ENCODE results near the gene HS6ST1.
"Not testable (repeated sequence)": the region's sequence is repeated elsewhere in the genome, so short reads cannot be mapped to it uniquely, and the experiment has no call there.

Gene HS6ST1

DNA sequence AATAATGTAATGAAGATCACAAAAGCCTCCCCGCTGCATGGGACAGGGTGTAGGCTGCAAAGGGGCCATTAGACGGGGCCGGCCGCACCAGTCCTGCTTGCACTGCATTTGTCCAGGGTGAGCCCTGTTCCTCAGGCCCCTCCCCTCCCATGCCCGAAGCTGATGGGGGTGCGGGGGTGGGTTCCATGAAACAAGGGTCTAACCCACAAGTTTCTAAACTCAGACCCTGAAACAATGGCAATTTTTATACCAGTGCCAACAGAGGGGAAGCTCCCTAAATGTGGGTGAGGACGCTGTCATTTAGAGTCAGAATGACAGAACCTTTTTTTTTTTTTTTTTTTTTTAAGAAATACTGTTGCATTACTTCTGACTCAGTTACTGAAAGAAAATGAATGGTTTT lies 39.7 kb downstream of the HS6ST1 start:
- no peak for DNase-seq

DNA sequence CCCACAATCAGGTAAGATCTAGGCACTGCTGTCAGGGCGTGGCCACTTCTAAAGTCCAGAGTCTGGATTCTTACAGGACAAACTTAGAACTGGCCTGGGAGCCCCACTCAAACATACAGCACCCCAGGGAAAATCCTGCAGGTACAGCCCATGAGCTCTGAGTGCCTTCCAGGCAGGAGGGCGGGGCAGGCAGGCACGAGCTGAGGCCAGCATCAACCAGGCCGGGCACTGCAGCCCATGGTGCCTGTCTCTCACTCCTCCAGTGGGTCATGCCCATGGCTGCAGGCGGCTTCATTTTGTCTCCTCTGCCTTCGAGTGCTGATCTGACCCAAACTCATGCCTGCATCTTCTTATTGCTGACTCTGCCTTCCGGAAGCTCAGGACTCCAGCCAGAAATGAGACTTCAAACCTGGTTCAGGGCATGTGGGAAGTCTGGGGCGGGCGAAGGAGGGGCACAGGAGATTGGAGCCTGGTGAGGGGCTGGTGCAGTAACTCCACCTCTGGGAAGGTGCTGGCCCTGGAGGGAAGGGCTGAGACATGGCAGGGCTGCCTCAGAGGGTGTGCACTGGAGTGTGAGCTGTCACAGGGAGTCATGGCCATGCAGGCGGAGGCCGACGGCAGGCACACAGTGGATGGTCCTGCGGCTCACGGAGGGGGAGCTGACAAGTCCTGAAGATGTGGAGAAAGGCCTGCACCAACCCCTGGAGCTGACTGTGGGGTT lies 40.5 kb downstream of the HS6ST1 start:
- no peak for DNase-seq

- no peak for DNase-seq
These were observed 41.6 kb downstream of the HS6ST1 start for GRCh38 chr2:128276878-128277675.

DNA sequence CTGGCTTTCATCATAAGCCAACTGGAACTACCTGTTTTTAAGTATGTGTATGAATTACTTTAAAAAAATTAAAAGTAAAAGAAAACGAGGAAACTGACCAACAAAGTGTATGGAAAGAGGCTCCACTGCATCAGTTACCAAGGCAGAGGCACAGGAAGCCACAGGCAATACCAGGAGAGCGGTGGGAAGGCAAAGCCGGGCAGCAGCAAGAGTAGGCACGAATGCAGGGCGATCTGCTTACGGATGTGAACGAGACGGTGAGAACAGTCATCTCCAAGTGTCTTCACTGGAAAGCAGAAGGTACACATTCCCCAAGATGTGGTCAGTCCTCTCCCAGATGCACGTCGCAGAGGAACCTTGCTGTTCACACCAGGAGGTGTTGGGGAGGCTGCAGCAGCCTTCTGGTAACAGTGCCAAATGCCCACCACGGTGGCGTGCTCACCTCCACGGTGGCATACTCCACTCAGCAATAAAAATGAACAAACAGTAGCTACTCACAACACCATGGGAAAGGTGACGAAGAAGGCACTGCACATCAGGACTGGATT lies 43.1 kb downstream of the HS6ST1 start:
- DNase-seq: no peak

DNA sequence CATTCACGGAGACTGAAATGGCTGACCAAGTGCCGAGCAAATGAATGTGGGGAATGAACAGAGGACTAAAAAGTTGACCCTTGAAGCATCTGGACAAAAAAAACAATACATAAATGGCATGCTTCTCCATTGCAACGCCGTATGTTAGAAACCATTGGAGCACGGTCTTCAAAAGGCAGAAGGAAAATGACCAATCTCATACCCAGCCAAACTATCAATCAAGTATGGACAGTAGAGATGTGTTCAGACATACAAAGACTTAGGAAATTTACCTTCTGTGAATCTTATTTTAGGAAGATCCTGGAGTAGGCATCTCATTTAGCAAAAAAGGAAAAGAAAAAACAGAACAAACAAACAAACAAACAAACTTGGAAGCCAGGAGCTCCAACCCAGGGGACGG lies 44.5 kb downstream of the HS6ST1 start:
- DNase-seq: no peak

DNA sequence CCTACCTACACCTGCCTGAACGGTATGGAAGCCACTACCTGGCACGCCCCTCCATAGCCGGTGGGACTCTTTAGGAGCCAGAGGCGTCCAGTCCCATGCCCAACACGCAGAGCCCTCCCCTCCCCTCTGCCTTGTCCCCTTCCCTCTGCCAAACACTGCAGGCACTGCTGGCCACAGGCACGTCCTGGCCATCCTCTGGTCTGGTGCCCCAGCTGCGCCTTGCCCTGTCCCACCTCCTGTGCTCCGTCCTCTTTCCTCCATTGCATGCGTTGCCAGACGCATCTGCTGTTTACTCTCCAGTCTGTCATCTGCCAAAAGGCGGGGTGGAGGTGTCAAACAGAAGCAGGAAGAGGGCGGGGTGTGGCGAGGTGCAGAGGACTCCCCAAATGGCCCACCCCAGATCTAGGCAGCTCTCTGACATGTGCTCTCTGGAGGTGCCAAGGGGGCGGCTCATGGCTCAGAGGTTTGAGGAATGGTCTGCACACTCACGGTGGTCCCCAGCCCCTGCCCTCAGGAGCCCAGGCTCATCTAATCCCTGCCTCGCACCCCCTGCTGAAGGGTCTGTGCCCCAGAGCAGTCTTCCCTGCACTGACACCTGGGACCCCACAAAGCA lies 45.1 kb downstream of the HS6ST1 start:
- DNase-seq: no peak

DNA sequence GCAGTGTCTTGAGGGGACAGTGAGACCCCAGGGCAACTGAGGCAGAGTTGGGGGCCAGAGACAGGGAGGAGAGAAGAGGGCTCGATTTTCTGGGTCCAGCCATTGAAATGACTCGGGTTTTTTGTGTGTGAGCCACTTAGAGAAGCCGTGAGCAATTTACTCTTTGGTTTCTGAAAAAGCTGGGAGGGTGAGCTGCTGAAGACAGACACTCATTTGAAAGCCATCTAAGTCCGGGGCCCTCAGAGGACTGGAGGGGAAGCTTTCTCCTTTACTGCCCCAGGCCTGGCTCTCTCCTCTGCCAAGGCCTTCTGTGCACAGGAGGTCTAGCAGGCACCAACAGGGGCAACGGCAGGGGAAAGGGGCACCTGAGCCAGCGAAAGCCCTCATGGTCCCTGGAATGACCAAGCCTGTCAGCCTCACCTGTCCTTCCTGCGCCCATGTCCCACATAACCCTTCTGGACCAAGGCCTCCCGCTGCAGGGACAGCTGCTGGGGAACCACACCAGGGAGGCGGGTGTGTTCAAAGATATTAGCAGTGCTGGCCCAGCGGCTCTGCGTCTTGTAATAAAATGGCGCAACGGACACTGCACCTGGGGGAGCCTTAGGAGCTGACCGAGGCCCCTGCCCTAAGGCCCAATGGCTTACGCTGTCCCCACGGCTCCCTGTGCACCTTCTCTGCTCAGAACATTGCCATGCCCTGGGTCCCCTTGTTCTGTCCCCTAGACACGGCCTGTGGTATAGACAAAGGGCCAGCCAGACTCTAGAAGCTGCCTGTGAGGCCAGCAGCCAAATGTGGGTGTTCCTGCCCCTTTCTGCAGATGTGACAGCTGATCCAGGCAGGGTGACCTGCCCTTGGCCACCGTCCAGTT lies 45.8 kb downstream of the HS6ST1 start:
- no peak for DNase-seq

DNA sequence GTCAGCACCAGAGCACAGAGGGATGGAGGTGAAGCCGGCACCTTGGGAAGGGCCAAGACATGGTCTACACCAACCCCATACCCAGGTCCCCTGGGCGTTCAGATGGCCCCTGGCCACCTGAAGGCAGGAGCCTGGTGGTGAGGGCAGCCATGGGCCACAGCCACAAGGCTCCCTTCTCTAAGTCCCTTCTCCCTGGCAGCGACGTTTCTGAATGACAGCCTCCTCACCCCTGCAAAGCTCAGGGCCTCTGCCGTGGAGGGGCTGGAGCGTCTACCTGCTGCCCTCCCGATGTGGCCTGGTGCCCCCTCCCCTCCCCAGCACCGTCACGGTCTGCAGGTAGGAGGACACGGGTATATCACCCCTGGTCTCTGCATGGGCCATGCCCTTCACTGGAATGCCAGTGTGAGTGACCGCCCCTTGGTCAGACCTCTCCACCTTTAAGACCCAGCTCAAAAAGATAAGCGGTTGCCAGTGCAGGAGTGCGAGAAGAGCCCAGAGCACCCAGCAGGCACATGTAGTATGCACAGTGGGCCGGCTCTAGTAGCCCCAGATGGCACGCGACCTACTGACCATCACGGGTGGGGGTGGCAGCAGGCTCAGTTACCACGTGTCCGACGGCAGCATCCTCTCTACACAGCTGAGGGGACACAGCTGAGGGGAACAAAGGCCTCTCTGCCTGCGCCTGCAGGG lies 46.6 kb downstream of the HS6ST1 start:
- DNase-seq: no peak

- DNase-seq: no peak
These were observed 47.1 kb downstream of the HS6ST1 start for GRCh38 chr2:128271597-128271910.

DNA sequence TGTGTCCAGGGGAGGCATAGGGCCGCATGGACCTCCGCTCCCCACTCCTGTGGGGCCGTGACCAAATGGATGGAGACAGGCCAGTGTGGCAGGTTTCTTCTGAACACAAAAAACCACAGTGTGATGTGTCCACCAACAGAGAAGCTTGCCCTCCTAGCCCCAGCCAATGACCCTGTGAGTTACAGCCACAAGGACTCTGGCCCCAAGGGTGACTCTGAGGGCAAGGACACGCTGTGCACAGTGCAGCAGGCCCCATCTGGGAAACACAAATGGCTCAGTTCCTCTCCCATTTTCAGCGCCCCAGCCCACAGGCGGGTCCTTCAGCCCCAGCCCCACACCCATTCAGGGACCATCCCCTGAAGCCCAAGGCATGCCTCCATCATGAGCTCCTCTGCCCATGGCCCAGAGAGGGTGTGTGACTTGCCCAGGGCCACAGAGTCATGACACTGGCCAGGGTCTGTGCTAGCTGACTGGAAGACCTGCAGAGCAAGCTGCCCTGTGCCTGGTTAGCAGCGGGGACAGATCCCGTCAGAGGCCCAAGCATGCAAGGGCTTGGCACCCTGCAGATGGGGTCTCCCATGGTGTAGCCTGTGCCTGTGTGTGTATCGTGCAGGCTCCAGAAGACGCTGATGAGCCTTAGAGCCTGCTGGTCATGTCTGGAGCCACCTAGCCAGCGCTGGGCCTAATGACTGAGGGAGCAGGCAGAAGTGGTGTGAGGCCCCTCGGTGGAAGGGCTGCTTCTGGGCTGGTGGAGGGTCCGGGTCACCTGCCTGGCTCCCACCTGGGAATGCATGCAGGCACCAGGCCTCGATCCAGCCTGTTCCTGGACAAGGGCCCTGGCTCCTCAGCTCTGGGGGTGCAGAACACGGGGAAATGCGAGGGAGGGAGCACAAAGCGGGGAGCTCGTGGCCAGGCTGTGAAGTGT lies 47.7 kb downstream of the HS6ST1 start:
- no peak for DNase-seq

- no peak for DNase-seq
These were observed 48.5 kb downstream of the HS6ST1 start for GRCh38 chr2:128269990-128270671.

GRCh38 chr2:128269063-128269989 lies 49.3 kb downstream of the HS6ST1 start:
- no peak for DNase-seq

- DNase-seq: not testable (repeated sequence)
These were observed 50.1 kb downstream of the HS6ST1 start for GRCh38 chr2:128268611-128269010.

DNA sequence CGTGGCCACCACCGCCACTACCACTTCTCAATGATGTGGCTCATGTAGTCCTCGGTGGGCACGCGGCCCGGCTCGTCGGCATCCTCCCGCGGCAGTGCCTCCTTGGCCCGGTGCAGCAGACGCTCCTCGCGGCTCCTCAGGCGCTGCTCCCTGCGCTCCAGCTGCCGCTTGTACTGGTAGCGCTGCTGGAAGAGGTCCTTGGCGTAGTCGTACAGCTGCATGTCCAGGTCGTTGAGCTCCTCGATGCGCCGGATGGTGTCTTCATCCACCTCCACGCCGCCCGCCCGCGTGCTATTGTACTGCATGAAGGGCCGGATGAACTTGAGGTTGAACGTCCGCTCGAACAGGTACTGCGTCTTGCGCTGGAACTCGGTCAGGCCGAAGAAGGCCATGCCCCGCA lies 50.5 kb downstream of the HS6ST1 start:
- not testable (repeated sequence) for DNase-seq

GRCh38 chr2:128267649-128268048 lies 51.0 kb downstream of the HS6ST1 start:
- not testable (repeated sequence) for DNase-seq

- not testable (repeated sequence) for DNase-seq
These were observed 51.5 kb downstream of the HS6ST1 start for GRCh38 chr2:128267197-128267596.

DNA sequence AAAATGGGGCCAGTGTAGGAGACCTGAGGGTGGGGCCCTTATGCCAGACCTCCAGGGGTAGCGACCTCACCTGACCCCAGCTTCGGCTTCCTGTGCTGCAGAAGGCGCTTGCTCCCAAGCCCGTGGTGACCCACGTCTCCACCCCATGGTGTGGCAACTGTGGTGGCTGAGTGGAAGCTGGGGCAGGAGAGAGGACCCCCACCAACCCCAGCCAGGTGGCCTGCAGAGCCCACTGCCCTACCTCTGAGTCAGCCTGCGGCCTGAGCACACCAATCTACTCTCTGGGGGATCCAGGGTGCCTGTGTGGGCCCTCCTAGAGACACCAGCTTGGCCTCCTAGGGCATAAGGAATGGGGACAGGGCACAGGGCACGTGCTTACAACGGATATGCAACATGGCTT lies 52.2 kb downstream of the HS6ST1 start:
- not testable (repeated sequence) for DNase-seq

DNA sequence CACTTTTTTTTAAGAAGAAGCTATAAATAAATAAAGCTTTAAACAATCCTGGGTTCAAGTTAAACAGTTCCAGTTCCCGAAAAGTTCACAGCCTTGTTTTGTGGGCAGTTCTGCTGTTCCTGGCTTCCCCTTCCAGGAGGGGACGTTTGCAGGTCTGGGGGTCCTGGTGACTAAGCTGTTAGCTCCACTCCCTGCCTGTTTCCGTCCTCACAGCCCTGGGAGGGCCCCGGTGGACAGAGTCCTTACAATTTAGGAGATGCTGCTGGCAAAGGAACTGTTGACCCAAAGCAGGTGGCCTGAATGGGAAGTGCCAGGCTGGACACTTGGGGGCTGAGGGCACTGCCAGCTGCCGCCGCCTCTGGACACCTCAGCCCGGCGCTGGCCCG lies 53.1 kb downstream of the HS6ST1 start:
- DNase-seq: not testable (repeated sequence)

- DNase-seq: no peak
These were observed 53.6 kb downstream of the HS6ST1 start for GRCh38 chr2:128264881-128265607.
